ENCODE data around the gene ZBTB46. TPM values are rescaled to one million over a fixed set of nuclear protein-coding genes. Genes with fewer than 3 reads are reported as not detected.
"Not testable (repeated sequence)": the region's sequence is repeated elsewhere in the genome, so short reads cannot be mapped to it uniquely, and the experiment has no call there.

The ZBTB46 gene
- total and polyA plus RNA-seq, 10 donors, result 3.6 to 76.5 (median 32.1) TPM

DNA sequence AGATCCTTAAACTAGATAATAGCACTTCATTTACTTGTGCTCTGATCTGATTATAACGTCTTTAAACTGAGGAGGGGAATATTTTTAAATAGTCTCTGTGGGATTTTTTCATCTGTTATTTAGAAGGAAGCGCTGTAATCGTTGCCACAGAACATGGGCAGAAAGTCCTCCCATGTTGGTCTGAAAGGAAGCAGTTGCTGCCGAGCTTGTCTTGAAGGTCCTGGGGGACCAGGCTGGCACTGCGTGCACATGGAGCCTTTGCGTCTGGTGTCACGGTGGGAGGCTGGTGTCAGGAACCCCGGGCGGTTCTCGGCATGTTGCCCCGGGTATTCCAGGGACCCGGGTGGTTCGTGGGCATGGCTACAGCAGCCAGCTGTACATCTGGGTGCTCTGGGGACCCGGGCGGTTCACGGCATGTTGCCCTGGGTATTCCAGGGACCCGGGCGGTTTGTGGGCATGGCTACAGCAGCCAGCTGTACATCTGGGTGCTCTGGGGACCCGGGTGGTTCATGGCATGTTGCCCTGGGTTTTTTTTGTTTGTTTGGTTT lies 45.5 kb upstream of the ZBTB46 start:
- peaks cover 0 to 94% (median 67%) of the 10 kb centered on the region in 6 donors for H3K36me3 ChIP-seq
- H3K4me3 ChIP-seq, result no peak overlapping the region
- H3K9me3 ChIP-seq, result no peaks in the 10 kb centered on the region
- TF ChIP-seq POLR2A (IDR thresholded peaks at IDR 0.05), result no peak
- intact Hi-C loops (cut with DNase I; ENCODE audit: low total_unique reads), result no loop called here
- H3K27me3 ChIP-seq (replicated peaks in 1 of 7), result no peaks in the 10 kb centered on the region
- peaks cover 0 to 76% (median 30%) of the 10 kb centered on the region in 6 donors for H3K4me1 ChIP-seq
- peak; percentile 71 for DNase-seq
- H3K27ac ChIP-seq, result peak overlapping the region in 1 of 8 donors; percentile 93
- WGBS, 5 donors, result 83 to 90% (median 85%) methylated on average over 19 of the region's 19 CpGs

DNA sequence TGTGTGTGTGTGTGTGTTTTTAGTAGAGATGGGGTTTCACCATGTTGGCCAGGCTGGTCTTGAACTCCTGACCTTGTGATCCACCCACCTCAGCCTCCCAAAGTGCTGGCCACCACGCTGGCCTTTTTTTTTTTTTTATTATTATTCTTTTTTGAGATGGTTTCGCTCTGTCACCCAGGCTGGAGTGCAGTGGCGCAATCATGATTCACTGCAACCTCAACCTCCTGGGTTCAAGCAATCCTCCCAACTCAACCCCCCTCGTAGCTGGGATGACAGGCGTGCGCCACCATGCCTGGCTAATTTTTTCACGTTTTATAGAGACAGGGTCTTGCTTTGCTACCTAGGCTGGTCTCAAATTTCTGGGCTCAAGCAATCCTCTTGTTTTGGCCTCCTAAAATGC lies 43.2 kb upstream of the ZBTB46 start:
- TF ChIP-seq POLR2AphosphoS5 (IDR thresholded peaks at IDR 0.05), result peak in 1 of 3 donors; percentile 31
- Histone ChIP-seq H3K4me1 (peaks cover 0 to 76% (median 30%) of the 10 kb centered on the region in 6 donors), H3K4me3 (peak overlapping the region in 1 of 8 donors; percentile 58), H3K36me3 (peaks cover 0 to 100% (median 79%) of the 10 kb centered on the region in 6 donors), H3K27ac (peak overlapping the region in 7 of 8 donors; percentile 82 to 93 (median 92))
- WGBS, 5 donors, result 62 to 84% (median 79%) methylated on average over 7 of the region's 7 CpGs
- intact Hi-C loops (cut with DNase I; ENCODE audit: low total_unique reads); H3K27me3 ChIP-seq (replicated peaks in 1 of 7); H3K9me3 ChIP-seq; DNase-seq: not testable (repeated sequence)

DNA sequence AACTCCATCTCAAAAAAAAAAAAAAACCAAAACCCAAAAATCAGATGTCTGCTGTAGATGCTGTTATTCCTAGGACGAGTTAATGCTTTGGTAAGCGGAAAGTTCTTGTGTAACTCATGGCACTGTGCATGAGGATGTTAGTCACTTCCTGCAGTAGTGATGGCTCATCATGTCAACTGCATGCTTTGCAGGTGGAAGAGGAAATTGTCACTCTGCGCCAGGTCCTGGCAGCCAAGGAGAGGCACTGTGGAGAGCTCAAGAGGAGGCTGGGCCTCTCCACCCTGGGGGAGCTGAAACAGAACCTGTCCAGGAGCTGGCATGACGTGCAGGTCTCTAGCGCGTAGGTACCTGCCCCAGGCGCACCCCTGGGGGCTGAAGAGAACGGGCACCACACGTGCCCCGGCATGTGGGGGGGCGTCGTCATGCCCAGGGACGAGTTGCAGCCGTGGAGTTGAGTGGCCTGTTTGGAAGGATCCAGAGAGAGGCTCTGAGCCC lies 42.5 kb upstream of the ZBTB46 start:
- peak; percentile 89 for DNase-seq
- peak; percentile 84 to 98 (median 85) for TF ChIP-seq POLR2AphosphoS5 (IDR thresholded peaks at IDR 0.05)
- TF ChIP-seq, protein P1, sequence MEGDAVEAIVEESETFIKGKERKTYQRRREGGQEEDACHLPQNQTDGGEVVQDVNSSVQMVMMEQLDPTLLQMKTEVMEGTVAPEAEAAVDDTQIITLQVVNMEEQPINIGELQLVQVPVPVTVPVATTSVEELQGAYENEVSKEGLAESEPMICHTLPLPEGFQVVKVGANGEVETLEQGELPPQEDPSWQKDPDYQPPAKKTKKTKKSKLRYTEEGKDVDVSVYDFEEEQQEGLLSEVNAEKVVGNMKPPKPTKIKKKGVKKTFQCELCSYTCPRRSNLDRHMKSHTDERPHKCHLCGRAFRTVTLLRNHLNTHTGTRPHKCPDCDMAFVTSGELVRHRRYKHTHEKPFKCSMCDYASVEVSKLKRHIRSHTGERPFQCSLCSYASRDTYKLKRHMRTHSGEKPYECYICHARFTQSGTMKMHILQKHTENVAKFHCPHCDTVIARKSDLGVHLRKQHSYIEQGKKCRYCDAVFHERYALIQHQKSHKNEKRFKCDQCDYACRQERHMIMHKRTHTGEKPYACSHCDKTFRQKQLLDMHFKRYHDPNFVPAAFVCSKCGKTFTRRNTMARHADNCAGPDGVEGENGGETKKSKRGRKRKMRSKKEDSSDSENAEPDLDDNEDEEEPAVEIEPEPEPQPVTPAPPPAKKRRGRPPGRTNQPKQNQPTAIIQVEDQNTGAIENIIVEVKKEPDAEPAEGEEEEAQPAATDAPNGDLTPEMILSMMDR (IDR thresholded peaks at IDR 0.05 in 8 of 11, conservative IDR thresholded peaks at IDR 0.05 in 3 of 11), result no peak
- Histone ChIP-seq H3K36me3 (peaks cover 0 to 100% (median 85%) of the 10 kb centered on the region in 6 donors), H3K4me1 (peaks cover 0 to 75% (median 31%) of the 10 kb centered on the region in 6 donors), H3K27ac (peak overlapping the region; percentile 55 to 93 (median 90)), H3K4me3 (peak overlapping the region in 1 of 8 donors; percentile 58), H3K9me3 (no peaks in the 10 kb centered on the region), H3K27me3 (replicated peaks in 1 of 7) (no peaks in the 10 kb centered on the region)
- 49 to 74% (median 54%) methylated on average over 14 of the region's 14 CpGs for whole genome bisulfite sequencing, 5 donors
- intact Hi-C loops (cut with DNase I; ENCODE audit: low total_unique reads), result no loop called here

DNA sequence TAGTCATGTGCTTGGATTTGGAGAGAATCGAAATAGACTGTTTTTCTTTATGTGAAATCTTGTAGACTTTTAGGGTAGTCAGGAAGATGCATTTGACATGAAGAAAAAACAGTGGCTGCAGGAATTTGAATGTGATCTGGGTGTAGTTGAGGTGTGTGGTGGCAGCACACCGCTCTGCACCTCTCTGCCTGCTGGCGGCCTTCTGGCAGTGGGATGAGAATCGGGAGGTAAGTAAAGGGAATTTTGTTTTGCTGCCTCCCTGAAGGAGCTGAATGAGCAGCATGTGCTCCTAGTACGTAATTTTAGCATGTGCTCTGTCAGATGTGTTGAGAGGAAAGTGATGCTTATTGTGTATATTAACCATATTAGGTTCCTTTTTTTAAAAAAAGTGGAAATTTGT lies 37.2 kb upstream of the ZBTB46 start:
- Histone ChIP-seq H3K27me3 (replicated peaks in 1 of 7) (no peaks in the 10 kb centered on the region), H3K4me3 (no peak overlapping the region), H3K4me1 (peaks cover 17 to 72% (median 52%) of the 10 kb centered on the region in 6 donors), H3K36me3 (peaks cover 0 to 66% (median 44%) of the 10 kb centered on the region in 6 donors), H3K27ac (no peak overlapping the region), H3K9me3 (no peaks in the 10 kb centered on the region)
- DNase-seq, result no peak
- intact Hi-C loops (cut with DNase I; ENCODE audit: low total_unique reads), result loop anchor here (10.0 kb wide), 1 partner anchor 163 kb away; the partner anchor contains the start of genes ARFRP1 and ZGPAT
- WGBS, 5 donors, result 88 to 96% (median 92%) methylated on average over 5 of the region's 5 CpGs
- TF ChIP-seq, protein P1 (IDR thresholded peaks at IDR 0.05 in 8 of 11, conservative IDR thresholded peaks at IDR 0.05 in 3 of 11), result no peak
- no peak for TF ChIP-seq POLR2A (IDR thresholded peaks at IDR 0.05)
- no peak for TF ChIP-seq POLR2AphosphoS5 (IDR thresholded peaks at IDR 0.05)

DNA sequence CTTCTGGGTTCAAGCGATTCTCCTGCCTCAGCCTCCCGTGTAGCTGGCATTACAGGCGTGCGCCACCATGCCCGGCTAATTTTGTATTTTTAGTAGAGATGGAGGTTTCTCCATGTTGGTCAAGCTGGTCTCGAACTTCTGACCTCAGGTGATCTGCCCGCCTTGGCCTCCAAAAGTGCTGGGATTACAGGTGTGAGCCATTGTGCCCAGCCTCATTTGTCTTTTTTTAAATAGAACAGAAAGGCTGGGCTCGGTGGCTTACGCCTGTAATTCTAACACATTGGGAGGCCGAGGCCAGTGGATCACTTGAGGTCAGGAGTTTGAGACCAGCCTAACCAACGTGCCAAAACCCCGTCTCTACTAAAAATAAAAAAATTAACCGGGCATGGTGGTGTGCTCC lies 36.0 kb upstream of the ZBTB46 start:
- not testable (repeated sequence) for DNase-seq; H3K4me3 ChIP-seq; H3K27me3 ChIP-seq (replicated peaks in 1 of 7); H3K9me3 ChIP-seq
- WGBS, 5 donors, result 88 to 96% (median 94%) methylated on average over 13 of the region's 13 CpGs
- peak overlapping the region in 2 of 8 donors; percentile 13 to 97 for H3K27ac ChIP-seq
- H3K4me1 ChIP-seq, result peaks cover 19 to 72% (median 50%) of the 10 kb centered on the region in 6 donors
- intact Hi-C loops (cut with DNase I; ENCODE audit: low total_unique reads), result loop anchor here (10.0 kb wide), 1 partner anchor 162 kb away; the partner anchor contains the start of genes ARFRP1 and ZGPAT
- H3K36me3 ChIP-seq, result peaks cover 0 to 66% (median 42%) of the 10 kb centered on the region in 6 donors

Data from spleen (tissue), 11 donors.